ENCODE results near the gene KIAA0930.
A peak's percentile ranks its signal among the peaks of the same experiment; 100 is the strongest.

Gene KIAA0930

DNA sequence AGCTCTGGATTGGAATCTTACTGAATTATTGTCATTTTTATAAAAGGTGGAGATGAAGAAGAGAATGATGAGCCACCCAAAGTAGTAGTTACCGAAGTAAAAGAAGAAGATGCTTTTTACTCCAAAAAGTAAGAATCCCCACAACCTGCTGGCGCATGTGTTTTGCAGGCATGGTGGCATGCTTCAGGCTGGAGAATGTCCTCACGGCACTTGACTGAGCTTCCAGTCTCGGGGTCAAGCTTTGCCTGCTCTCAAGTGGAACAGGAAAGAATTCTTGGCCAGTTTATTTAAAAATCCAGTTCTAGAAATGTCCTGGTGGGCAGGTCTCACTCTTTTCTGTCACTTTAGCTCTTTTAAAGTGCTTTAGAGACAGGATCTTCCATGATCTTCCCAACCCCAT, 59.5 kb downstream of the KIAA0930 start:
- Histone ChIP-seq H3K9ac (ENCODE audit: low read depth in 1 of 2, low read length in 2 of 2) (no peak overlapping the region), H3K27ac (ENCODE audit: low read depth, low read length) (no peak overlapping the region), H3K36me3 (ENCODE audit: control insufficient read depth in 1 of 2, insufficient read depth in 2 of 2, low read length in 2 of 2) (peaks cover 22 to 73% of the 10 kb centered on the region in 2 donors), H3K27me3 (ENCODE audit: control insufficient read depth in 1 of 2, insufficient read depth in 2 of 2, low read length in 2 of 2) (no peaks in the 10 kb centered on the region), H3K9me3 (ENCODE audit: control insufficient read depth in 1 of 2, low read length in 2 of 2) (no peaks in the 10 kb centered on the region), H3K4me3 (ENCODE audit: low read depth in 1 of 2, low read length in 2 of 2) (no peak overlapping the region), H3K4me1 (ENCODE audit: control insufficient read depth in 1 of 2, insufficient read depth in 2 of 2, low read length in 2 of 2) (no peaks in the 10 kb centered on the region)

DNA sequence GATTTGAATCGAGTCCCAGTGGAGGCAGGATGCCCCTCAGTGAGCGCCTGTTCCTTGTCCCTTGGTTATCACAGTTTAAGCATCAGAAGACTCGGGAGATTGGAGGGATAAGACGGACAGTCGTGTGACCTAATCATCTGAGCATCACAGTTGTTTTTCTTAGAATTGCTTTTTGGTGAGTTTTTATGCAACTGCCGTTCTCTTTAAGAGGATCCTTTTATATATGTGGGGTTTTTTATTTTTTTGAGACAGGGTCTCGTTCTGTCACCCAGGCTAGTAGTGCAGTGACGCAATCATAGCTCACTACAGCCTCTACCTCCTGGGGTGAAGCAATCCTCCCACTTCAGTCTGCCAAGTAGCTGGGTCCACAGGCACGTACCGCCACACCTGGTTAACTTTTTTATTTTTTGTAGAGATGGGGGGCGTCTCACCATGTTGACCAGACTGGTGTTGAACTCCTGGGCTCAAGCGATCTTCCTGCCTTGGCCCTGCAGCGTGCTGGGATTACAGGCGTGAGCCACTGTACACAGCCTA, 60.5 kb downstream of the KIAA0930 start:
- Histone ChIP-seq H3K36me3 (ENCODE audit: control insufficient read depth in 1 of 2, insufficient read depth in 2 of 2, low read length in 2 of 2) (peaks cover 22 to 74% of the 10 kb centered on the region in 2 donors), H3K27ac (ENCODE audit: low read depth, low read length) (no peak overlapping the region), H3K4me1 (ENCODE audit: control insufficient read depth in 1 of 2, insufficient read depth in 2 of 2, low read length in 2 of 2) (no peaks in the 10 kb centered on the region), H3K9me3 (ENCODE audit: control insufficient read depth in 1 of 2, low read length in 2 of 2) (no peaks in the 10 kb centered on the region), H3K4me3 (ENCODE audit: low read depth in 1 of 2, low read length in 2 of 2) (no peak overlapping the region), H3K27me3 (ENCODE audit: control insufficient read depth in 1 of 2, insufficient read depth in 2 of 2, low read length in 2 of 2) (no peaks in the 10 kb centered on the region), H3K9ac (ENCODE audit: low read depth in 1 of 2, low read length in 2 of 2) (no peak overlapping the region)

DNA sequence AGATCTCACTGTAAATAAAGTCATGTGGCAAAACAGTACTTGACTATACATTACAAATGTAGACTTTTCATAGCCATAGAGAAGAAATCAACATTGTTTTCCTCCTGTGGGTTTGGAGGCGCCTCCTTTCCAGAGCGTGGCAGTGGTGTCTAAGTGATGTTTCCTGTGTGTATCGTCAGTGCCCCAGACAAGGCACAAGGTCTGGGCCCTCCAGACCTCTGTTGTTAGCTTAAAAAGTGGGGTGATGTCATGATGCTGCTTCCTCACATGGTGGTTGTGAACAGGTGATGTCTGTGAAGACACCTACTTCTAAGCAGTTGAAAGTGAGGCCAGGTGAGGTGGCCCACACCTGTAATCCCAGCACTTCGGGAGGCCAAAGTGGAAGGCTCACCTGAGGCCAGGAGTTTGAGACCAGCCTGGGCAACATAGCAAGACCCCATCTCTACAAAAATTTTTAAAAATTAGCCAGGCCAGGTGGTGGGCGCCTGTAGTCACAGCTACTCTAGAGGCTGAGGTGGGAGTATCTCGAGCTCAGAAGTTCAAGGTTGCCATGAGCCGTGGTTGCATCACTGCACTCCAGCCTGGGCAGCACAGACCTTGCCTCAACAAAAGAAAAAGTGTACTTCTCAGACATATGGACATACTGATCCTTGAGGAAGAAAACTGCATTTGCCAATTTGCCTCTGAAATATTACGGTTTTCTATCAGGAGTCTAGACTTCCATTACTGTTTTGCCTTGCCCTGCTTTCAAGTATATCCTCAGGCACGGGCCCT, 61.2 kb downstream of the KIAA0930 start:
- Histone ChIP-seq H3K9me3 (ENCODE audit: control insufficient read depth in 1 of 2, low read length in 2 of 2) (no peaks in the 10 kb centered on the region), H3K27me3 (ENCODE audit: control insufficient read depth in 1 of 2, insufficient read depth in 2 of 2, low read length in 2 of 2) (no peaks in the 10 kb centered on the region), H3K4me3 (ENCODE audit: low read depth in 1 of 2, low read length in 2 of 2) (no peak overlapping the region), H3K9ac (ENCODE audit: low read depth in 1 of 2, low read length in 2 of 2) (no peak overlapping the region), H3K27ac (ENCODE audit: low read depth, low read length) (no peak overlapping the region), H3K4me1 (ENCODE audit: control insufficient read depth in 1 of 2, insufficient read depth in 2 of 2, low read length in 2 of 2) (no peaks in the 10 kb centered on the region), H3K36me3 (ENCODE audit: control insufficient read depth in 1 of 2, insufficient read depth in 2 of 2, low read length in 2 of 2) (peaks cover 22 to 73% of the 10 kb centered on the region in 2 donors)

DNA sequence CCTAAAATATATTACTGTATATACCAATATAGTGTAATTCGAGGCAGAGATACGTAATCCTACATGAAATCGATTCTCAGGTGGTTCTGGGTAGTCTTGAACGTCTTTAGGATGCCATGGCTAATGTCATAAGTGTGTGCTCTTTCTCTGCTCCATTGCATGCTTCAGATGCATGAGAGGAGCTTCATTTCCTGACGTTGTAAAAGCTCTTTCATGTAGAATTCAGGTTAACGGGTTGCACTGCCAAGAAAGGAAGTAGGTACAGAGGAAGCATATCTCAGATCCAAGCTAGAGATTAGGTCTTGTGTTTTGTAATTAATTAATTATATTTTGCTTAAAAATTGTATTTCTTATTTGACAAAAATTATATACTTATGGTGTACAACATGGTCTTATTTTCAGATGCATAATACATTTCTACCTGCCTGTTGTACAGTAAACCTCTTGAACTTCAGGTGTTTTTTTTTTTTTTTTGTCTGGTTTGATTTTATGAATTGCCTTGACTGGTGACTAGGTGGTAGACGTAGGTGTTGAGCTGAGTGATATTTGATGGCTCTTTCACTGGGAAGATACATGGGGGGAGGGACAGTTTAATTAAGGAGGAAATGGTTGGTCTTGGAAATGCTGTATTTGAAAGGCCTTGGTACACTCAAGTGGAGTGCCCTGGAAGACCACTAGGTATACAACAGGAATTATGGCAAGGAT, 67.7 kb downstream of the KIAA0930 start:
- H3K4me1 ChIP-seq (ENCODE audit: control insufficient read depth in 1 of 2, insufficient read depth in 2 of 2, low read length in 2 of 2) = no peaks in the 10 kb centered on the region
- no peaks in the 10 kb centered on the region for H3K9me3 ChIP-seq (ENCODE audit: control insufficient read depth in 1 of 2, low read length in 2 of 2)
- peaks cover 38 to 92% of the 10 kb centered on the region in 2 donors for H3K36me3 ChIP-seq (ENCODE audit: control insufficient read depth in 1 of 2, insufficient read depth in 2 of 2, low read length in 2 of 2)
- H3K27me3 ChIP-seq (ENCODE audit: control insufficient read depth in 1 of 2, insufficient read depth in 2 of 2, low read length in 2 of 2) = no peaks in the 10 kb centered on the region
- H3K4me3 ChIP-seq (ENCODE audit: low read depth in 1 of 2, low read length in 2 of 2) = no peak overlapping the region
- no peak overlapping the region for H3K27ac ChIP-seq (ENCODE audit: low read depth, low read length)
- no peak overlapping the region for H3K9ac ChIP-seq (ENCODE audit: low read depth in 1 of 2, low read length in 2 of 2)

DNA sequence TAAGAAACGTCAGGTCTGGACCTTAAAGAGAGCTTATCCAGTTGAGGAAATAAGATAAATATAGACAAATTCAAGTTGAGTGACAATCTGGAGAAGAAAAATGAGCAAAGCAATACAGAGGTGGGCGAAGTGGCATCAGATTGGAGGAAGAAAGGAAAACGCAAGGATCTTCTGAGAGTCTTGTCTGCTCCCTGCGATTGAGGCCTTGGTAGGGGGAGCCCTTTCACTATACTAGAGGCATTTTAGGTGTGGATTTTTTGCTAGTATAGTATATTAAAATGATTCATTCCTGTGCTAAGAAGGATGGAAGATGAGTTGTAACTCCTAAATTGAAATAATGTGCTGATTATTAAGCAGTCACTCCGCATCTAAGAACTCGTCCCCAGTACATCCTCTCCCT, 68.9 kb downstream of the KIAA0930 start:
- Histone ChIP-seq H3K27ac (ENCODE audit: low read depth, low read length) (no peak overlapping the region), H3K4me3 (ENCODE audit: low read depth in 1 of 2, low read length in 2 of 2) (no peak overlapping the region), H3K4me1 (ENCODE audit: control insufficient read depth in 1 of 2, insufficient read depth in 2 of 2, low read length in 2 of 2) (no peaks in the 10 kb centered on the region), H3K27me3 (ENCODE audit: control insufficient read depth in 1 of 2, insufficient read depth in 2 of 2, low read length in 2 of 2) (no peaks in the 10 kb centered on the region), H3K36me3 (ENCODE audit: control insufficient read depth in 1 of 2, insufficient read depth in 2 of 2, low read length in 2 of 2) (peaks cover 31 to 89% of the 10 kb centered on the region in 2 donors), H3K9me3 (ENCODE audit: control insufficient read depth in 1 of 2, low read length in 2 of 2) (no peaks in the 10 kb centered on the region), H3K9ac (ENCODE audit: low read depth in 1 of 2, low read length in 2 of 2) (no peak overlapping the region)

DNA sequence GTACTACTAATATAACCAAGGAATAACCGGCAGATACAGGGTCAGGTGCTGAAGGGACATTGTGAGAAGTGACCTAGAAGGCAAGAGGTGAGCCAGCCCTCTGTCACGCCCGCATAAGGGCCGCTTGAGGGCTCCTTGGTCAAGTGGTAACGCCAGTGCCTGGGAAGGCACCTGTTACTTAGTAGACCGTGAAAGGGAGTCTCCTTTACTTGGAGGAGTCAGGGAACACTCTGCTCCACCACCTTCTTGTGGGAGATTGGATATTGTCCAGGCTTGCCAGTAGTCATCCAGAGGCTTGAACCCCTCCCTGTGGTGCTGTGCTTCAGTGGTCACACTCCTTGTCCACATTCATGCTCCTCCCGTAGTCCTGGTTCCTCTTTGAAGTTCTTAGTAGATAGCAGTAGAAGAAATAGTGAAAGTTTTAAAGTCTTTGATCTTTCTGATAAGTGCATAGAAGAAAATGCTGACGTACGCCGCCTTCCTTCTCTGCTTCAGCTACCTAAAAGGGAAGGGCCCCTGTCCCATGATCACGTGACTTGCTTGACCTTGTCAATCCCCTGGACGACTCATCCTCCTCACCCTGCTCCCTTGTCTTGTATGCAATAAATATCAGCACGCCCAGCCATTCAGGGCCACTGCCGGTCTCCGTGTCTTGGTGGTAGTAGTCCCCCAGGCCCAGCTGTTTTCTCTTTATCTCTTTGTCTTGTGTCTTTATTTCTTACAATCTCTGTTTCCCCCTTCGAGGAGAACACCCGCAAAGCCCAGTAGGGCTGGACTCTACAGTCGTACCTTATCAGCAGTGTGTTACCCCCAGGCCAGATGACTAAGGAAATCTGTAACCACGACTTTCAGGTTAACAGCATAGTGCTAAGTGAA, 70.9 kb downstream of the KIAA0930 start:
- Histone ChIP-seq H3K9me3 (ENCODE audit: control insufficient read depth in 1 of 2, low read length in 2 of 2) (no peaks in the 10 kb centered on the region), H3K9ac (ENCODE audit: low read depth in 1 of 2, low read length in 2 of 2) (no peak overlapping the region), H3K4me3 (ENCODE audit: low read depth in 1 of 2, low read length in 2 of 2) (no peak overlapping the region), H3K27ac (ENCODE audit: low read depth, low read length) (no peak overlapping the region), H3K4me1 (ENCODE audit: control insufficient read depth in 1 of 2, insufficient read depth in 2 of 2, low read length in 2 of 2) (peaks cover 5 to 8% of the 10 kb centered on the region in 2 donors), H3K27me3 (ENCODE audit: control insufficient read depth in 1 of 2, insufficient read depth in 2 of 2, low read length in 2 of 2) (no peaks in the 10 kb centered on the region), H3K36me3 (ENCODE audit: control insufficient read depth in 1 of 2, insufficient read depth in 2 of 2, low read length in 2 of 2) (peaks cover 30 to 74% of the 10 kb centered on the region in 2 donors)

DNA sequence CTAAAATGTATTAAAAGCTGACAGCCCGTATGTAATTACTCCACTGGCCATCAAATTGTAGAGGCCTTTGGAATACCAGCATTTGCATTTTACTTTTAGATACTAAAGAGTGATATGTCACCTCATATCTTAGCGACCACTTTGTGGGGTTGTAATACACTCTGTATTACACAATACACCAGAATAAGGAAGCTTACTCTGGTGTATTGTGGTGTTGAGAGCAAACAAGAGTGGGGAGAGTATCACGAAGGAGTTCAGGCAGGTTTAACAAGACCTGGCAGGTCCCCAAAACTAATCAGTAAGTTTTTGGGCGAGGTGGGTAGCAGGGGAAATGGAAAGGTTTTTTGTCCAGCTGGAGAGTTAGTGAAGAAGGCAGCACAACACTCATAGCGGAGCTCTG, 73.8 kb downstream of the KIAA0930 start:
- no peak overlapping the region for H3K9ac ChIP-seq (ENCODE audit: low read depth in 1 of 2, low read length in 2 of 2)
- no peak overlapping the region for H3K27ac ChIP-seq (ENCODE audit: low read depth, low read length)
- no peak overlapping the region for H3K4me3 ChIP-seq (ENCODE audit: low read depth in 1 of 2, low read length in 2 of 2)
- peaks cover 8 to 17% of the 10 kb centered on the region in 2 donors for H3K4me1 ChIP-seq (ENCODE audit: control insufficient read depth in 1 of 2, insufficient read depth in 2 of 2, low read length in 2 of 2)
- no peaks in the 10 kb centered on the region for H3K9me3 ChIP-seq (ENCODE audit: control insufficient read depth in 1 of 2, low read length in 2 of 2)
- no peaks in the 10 kb centered on the region for H3K27me3 ChIP-seq (ENCODE audit: control insufficient read depth in 1 of 2, insufficient read depth in 2 of 2, low read length in 2 of 2)
- peaks cover 14 to 47% of the 10 kb centered on the region in 2 donors for H3K36me3 ChIP-seq (ENCODE audit: control insufficient read depth in 1 of 2, insufficient read depth in 2 of 2, low read length in 2 of 2)

DNA sequence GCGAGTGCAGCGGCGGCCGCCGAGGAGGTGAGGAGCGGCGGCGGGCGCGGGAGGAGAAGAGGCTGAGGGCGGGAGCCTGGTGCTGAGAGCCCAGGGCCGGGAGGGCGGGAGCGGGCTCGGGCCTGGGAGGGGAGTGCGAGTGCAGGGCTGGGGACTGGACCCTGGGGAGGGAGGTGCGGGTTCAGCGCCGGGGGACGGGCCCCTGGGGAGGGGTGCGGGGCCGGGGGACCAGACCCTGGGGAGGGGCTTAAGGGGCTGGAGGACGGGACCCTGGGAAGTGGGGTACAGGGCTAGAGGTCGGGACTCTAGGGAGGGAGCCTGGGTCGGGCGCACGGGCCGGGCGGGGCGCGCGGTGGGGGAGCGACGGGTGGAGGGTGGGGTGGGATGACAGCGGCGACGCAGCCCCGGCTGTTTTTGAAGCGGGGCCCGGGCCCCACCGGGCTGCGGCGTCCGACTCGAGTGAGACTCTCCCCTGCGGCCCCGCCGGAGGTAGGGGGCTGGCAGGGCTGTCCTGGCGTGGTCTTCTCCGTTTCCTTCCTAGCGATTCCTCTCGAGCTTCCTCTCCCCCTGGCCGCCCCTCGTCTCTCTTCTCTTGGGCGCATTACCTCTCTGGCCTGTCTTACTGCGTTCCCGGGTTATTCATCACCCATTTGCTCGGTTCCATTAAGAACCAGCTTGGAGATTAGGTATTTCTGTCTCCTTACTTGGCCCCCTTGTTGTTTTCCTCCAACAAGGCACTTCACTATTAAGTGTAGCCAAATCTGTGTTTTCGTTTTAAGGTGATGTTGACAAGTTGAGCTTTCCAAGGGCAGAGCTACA, 76.2 kb downstream of the KIAA0930 start:
- Histone ChIP-seq H3K27ac (ENCODE audit: low read depth, low read length) (peak overlapping the region; percentile 54), H3K36me3 (ENCODE audit: control insufficient read depth in 1 of 2, insufficient read depth in 2 of 2, low read length in 2 of 2) (peaks cover 0 to 22% of the 10 kb centered on the region in 2 donors), H3K27me3 (ENCODE audit: control insufficient read depth in 1 of 2, insufficient read depth in 2 of 2, low read length in 2 of 2) (no peaks in the 10 kb centered on the region), H3K9me3 (ENCODE audit: control insufficient read depth in 1 of 2, low read length in 2 of 2) (no peaks in the 10 kb centered on the region), H3K4me3 (ENCODE audit: low read depth in 1 of 2, low read length in 2 of 2) (peak overlapping the region; percentile 85 to 93), H3K9ac (ENCODE audit: low read depth in 1 of 2, low read length in 2 of 2) (peak overlapping the region; percentile 75 to 84), H3K4me1 (ENCODE audit: control insufficient read depth in 1 of 2, insufficient read depth in 2 of 2, low read length in 2 of 2) (peaks cover 22 to 27% of the 10 kb centered on the region in 2 donors)
